GM12864 (cell line): ENCODE measurements around the gene GPR27.

Experiments used
- DNase-seq: peaks from one replicate; pipeline ENCODE4 v3.0.0-alpha.2; 2011; ENCODE audit warnings: low read depth
- H3K4me3 ChIP-seq: 2 replicates; pipeline ENCODE4 v1.5.1; 2011; ENCODE audit warnings: mild to moderate bottlenecking, low read depth, low read length, control low read depth
- TF ChIP-seq, protein P1 (sequence below): IDR thresholded peaks from 2 replicates; pipeline ENCODE4 v1.5.1; 2011; ENCODE audit warnings: low read depth, mild to moderate bottlenecking, moderate library complexity, low read length, control low read depth, inconsistent platforms; ENCODE audit errors: missing control alignments

Gene GPR27, protein sequence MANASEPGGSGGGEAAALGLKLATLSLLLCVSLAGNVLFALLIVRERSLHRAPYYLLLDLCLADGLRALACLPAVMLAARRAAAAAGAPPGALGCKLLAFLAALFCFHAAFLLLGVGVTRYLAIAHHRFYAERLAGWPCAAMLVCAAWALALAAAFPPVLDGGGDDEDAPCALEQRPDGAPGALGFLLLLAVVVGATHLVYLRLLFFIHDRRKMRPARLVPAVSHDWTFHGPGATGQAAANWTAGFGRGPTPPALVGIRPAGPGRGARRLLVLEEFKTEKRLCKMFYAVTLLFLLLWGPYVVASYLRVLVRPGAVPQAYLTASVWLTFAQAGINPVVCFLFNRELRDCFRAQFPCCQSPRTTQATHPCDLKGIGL

DNA sequence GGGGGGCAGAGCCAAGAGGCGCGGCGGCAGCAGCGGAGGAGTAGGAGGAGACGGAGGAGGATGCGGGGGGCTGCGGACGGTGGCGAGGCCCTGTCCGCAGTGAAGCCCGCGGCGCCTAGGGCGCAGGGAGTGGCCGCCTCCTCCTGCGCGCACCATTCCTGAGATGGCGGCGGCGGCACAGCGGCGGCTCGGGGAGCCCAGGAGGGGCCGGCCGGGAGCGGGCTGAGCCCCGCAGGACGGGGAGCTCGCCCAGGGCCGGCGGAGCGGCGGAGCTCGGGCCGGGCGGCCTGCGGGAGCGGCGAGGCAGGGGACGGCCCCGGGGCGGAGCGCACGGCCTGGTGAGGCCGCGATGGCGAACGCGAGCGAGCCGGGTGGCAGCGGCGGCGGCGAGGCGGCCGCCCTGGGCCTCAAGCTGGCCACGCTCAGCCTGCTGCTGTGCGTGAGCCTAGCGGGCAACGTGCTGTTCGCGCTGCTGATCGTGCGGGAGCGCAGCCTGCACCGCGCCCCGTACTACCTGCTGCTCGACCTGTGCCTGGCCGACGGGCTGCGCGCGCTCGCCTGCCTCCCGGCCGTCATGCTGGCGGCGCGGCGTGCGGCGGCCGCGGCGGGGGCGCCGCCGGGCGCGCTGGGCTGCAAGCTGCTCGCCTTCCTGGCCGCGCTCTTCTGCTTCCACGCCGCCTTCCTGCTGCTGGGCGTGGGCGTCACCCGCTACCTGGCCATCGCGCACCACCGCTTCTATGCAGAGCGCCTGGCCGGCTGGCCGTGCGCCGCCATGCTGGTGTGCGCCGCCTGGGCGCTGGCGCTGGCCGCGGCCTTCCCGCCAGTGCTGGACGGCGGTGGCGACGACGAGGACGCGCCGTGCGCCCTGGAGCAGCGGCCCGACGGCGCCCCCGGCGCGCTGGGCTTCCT is at the start of gene GPR27:
Gene GPR27, plus strand, starts transcription at position 155 of the 909 bp plus-strand sequence. Its CDS starts 195 bp downstream, at position 350.
- TF ChIP-seq, protein P1, sequence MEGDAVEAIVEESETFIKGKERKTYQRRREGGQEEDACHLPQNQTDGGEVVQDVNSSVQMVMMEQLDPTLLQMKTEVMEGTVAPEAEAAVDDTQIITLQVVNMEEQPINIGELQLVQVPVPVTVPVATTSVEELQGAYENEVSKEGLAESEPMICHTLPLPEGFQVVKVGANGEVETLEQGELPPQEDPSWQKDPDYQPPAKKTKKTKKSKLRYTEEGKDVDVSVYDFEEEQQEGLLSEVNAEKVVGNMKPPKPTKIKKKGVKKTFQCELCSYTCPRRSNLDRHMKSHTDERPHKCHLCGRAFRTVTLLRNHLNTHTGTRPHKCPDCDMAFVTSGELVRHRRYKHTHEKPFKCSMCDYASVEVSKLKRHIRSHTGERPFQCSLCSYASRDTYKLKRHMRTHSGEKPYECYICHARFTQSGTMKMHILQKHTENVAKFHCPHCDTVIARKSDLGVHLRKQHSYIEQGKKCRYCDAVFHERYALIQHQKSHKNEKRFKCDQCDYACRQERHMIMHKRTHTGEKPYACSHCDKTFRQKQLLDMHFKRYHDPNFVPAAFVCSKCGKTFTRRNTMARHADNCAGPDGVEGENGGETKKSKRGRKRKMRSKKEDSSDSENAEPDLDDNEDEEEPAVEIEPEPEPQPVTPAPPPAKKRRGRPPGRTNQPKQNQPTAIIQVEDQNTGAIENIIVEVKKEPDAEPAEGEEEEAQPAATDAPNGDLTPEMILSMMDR = no peak
- H3K4me3 ChIP-seq = peak within 1 kb of the TSS; percentile 18; the same call in 1 of the 2 replicates
- no peak for DNase-seq

DNA sequence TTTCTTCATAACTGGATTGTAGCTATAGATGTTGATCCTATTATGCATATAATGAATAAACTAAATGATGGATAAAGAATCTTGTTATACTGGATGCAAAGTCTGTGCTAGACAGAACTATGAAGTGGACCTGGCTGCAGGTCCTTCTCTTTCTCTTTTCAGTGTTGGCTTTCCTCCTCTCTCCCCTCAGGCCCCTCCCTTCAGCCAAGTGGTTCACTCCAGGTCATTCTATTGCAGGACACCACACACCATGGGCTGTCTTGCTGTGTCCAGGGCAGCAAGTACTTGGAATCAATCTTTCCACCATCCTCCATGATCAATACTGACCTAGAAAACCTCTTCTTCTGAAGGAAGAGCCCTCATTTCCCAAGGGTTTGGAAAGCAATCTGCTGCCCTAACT is 48.7 kb upstream of the GPR27 start:
- no peak for DNase-seq
- H3K4me3 ChIP-seq = no peak overlapping the region
- TF ChIP-seq, protein P1 = no peak

DNA sequence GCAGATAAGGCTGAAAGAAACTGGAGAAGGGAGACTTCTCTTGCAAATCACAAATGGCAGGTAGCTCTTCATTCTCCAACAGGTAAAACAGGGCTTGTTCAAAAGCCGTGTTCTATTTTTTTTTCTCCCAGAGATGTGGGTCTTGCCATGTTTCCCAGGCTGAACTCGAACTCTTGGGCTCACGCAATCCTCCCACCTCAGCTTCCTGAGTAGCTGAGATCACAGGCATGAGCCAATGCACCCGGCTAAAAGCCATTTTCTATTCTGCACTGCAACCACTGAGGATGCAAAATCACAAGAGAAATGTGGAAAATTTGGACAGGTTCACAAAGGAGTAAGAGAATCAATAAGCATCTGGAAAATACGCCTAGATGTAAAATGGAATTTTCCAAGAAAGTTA is 48.0 kb upstream of the GPR27 start:
- no peak overlapping the region for H3K4me3 ChIP-seq
- TF ChIP-seq, protein P1 = no peak
- no peak for DNase-seq

DNA sequence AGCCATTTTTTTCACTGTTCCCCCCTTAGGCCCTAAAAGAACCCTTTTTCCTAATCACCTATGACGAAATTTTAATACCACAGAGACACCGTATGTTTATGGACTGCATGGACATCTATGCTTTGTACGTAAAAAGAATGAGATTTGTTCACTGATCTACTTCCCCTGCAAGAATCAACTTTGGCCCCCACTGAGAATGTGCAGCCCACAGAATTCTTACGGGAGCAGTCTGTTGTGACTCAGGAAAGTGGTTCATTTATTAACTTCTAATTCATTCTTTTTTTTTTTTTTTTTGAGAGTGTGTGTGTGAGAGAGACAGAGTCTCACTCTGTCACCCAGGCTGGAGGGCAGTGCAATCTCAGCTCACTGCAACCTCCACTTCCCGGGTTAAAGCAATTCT is 46.1 kb upstream of the GPR27 start:
- no peak for DNase-seq

DNA sequence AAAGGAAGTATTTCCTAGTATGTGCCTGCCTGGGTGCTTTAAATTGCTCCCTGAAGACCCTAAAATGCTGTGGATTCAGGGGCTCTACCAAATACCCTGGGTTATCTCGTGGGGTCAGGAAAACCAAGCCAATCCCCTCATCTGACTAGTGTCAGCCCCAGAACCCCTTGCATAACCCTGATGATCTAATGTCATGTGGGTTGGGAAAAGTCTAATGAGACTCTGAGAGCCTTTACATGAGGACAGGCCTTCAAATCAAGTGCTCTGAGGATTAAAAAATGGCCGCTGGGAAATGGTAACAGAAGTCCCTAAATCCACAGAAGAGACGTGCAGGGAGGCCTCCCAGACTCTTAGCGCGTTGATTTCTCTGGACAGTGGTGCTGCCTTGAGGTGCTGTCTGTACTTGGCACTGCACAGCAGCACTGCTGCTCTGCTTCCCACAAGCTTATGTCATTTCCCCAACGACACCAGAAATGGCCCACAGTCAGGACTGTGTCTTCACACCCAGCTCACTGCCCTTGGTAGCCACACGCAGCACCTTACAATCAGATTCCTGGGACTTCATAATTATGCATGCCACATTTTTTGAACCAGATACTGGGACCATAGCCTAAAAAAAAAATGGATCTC is 45.1 kb upstream of the GPR27 start:
- DNase-seq = no peak
- TF ChIP-seq, protein P1 = no peak

More for the DNA sequence above, 46.1 kb upstream of the GPR27 start:
- TF ChIP-seq, protein P1 = no peak
- no peak overlapping the region for H3K4me3 ChIP-seq

DNA sequence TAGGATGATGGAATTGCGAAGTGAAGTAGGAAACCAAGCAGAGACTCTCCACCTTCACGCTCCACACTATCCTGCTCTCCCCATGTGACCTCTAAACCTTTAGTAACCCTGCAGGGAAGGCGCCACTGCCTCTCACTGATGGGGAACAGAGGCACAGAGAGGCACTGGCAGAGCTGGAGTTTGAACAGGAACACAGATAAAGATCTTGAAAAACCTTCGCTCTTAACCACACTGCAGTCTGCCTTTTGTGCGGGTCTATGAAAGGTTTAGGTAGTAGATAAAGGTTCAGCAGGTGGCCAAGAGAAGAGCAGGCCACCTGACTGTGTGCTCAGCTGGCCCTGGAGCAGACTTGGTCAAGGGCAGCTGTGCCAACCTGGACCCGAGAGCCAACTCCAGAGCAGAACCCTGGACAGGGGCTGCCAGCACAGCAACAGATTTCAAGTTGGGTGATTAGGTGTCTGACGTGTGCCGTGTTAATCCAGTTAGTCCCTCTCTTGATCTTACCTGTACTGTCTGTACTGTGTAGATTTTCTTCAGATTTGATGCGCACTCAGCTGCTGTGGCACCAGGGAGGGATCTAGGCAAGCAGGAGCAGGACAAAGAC is 43.6 kb upstream of the GPR27 start:
- TF ChIP-seq, protein P1 = no peak
- no peak overlapping the region for H3K4me3 ChIP-seq
- no peak for DNase-seq

More for the DNA sequence above, 45.1 kb upstream of the GPR27 start:
- H3K4me3 ChIP-seq = no peak overlapping the region
